Stimulated activated naive CD8-positive, alpha-beta T cell treated with anti-CD3 and anti-CD28 coated beads, Interleukin-15, Interleukin-2, amounts not matched to agents 100 U/mL and 50 U/mL, for 24 hours (primary cell): ENCODE results near the gene ARHGAP6.
"Not testable (repeated sequence)": the region's sequence is repeated elsewhere in the genome, so short reads cannot be mapped to it uniquely, and the experiment has no call there.

ENCODE experiments used
- ATAC-seq: fragments of 150-1000 bp; cut with Tn5 transposase; one replicate; pipeline ENCODE4 v1.10.0; 2021
- DNase-seq: peaks from one replicate; pipeline ENCODE4 v3.0.0; 2021

ARHGAP6 gene

GRCh38 chrX:11146411-11146810 lies 519.3 kb downstream of the ARHGAP6 start:
- DNase-seq: no peak
- no peak for ATAC-seq

- peak; percentile 30 for DNase-seq
- peak; percentile 52 for ATAC-seq
Observed at GRCh38 chrX:11143931-11144678, 521.6 kb downstream of the ARHGAP6 start.

GRCh38 chrX:11138498-11139390 lies 527.0 kb downstream of the ARHGAP6 start:
- no peak for DNase-seq
- ATAC-seq: no peak

- ATAC-seq (no peak), DNase-seq (no peak)
Observed at GRCh38 chrX:11137543-11138139, 528.1 kb downstream of the ARHGAP6 start.

GRCh38 chrX:11135564-11136185 lies 530.0 kb downstream of the ARHGAP6 start:
- ATAC-seq: no peak
- no peak for DNase-seq

GRCh38 chrX:11131146-11131545 lies 534.6 kb downstream of the ARHGAP6 start:
- no peak for DNase-seq
- no peak for ATAC-seq

GRCh38 chrX:11130136-11130535 lies 535.6 kb downstream of the ARHGAP6 start:
- DNase-seq: no peak
- ATAC-seq: no peak

- DNase-seq (no peak), ATAC-seq (no peak)
Observed at GRCh38 chrX:11129534-11130105, 536.1 kb downstream of the ARHGAP6 start.

GRCh38 chrX:11125060-11125459 lies 540.7 kb downstream of the ARHGAP6 start:
- no peak for ATAC-seq

GRCh38 chrX:11124112-11124511 lies 541.6 kb downstream of the ARHGAP6 start:
- ATAC-seq: no peak
- DNase-seq: no peak

More at GRCh38 chrX:11125060-11125459, 540.7 kb downstream of the ARHGAP6 start:
- DNase-seq: no peak

- ATAC-seq, DNase-seq: not testable (repeated sequence)
Observed at GRCh38 chrX:11123087-11123486, 542.6 kb downstream of the ARHGAP6 start.

- no peak for ATAC-seq
- no peak for DNase-seq
Observed at GRCh38 chrX:11119313-11119943, 546.3 kb downstream of the ARHGAP6 start.

- no peak for DNase-seq
Observed at GRCh38 chrX:11117745-11118144, 548.0 kb downstream of the ARHGAP6 start.

GRCh38 chrX:11113731-11114130 lies 552.0 kb downstream of the ARHGAP6 start:
- no peak for ATAC-seq
- DNase-seq: no peak

More at GRCh38 chrX:11117745-11118144, 548.0 kb downstream of the ARHGAP6 start:
- ATAC-seq: no peak

GRCh38 chrX:11111947-11112346 lies 553.8 kb downstream of the ARHGAP6 start:
- DNase-seq (no peak), ATAC-seq (no peak)

GRCh38 chrX:11111037-11111851 lies 554.5 kb downstream of the ARHGAP6 start, which contains the start of gene HCCS:
Gene HCCS, plus strand, starts transcription at chrX:11111332. Its CDS starts 729 bp downstream, at chrX:11112061.
- ATAC-seq (peak; percentile 89), DNase-seq (peak; percentile 81)

GRCh38 chrX:11109968-11110367 lies 555.8 kb downstream of the ARHGAP6 start:
- no peak for ATAC-seq

GRCh38 chrX:11108253-11108941 lies 557.3 kb downstream of the ARHGAP6 start:
- DNase-seq (no peak), ATAC-seq (no peak)

More at GRCh38 chrX:11109968-11110367, 555.8 kb downstream of the ARHGAP6 start:
- no peak for DNase-seq

- DNase-seq (no peak), ATAC-seq (no peak)
Observed at GRCh38 chrX:11105080-11105479, 560.6 kb downstream of the ARHGAP6 start.

GRCh38 chrX:11103751-11104150 lies 562.0 kb downstream of the ARHGAP6 start:
- no peak for ATAC-seq
- DNase-seq: no peak
